HEK293 (cell line): ENCODE results near the gene DAND5.

Experiments
- CTCF ChIA-PET: fragments of 350-600 bp; formaldehyde crosslinking; extraction: SDS; loops from one replicate; lab custom pipeline; 2021; ENCODE audit warnings: antibody characterized with exemption; lab: Yijun Ruan, JAX
- POLR2A ChIA-PET: fragments of 300-600 bp; formaldehyde crosslinking; extraction: SDS; loops from one replicate; lab custom pipeline; 2020; ENCODE audit warnings: antibody characterized with exemption, inconsistent platforms; lab: Yijun Ruan, JAX
- H3K27ac ChIP-seq: fragments of 200-500 bp; sonication (Bioruptor generic); 2 replicates; pipeline ENCODE4 v1.5.1; 2014; ENCODE audit warnings: low read depth, low read length, control low read depth, inconsistent platforms; ENCODE audit errors: extremely low read depth
- H3K36me3 ChIP-seq, 2 experiments: fragments of 200-500 bp in 1 of 2; sonication (Bioruptor generic) in 1 of 2; 1 replicate in 1 of 2; 2 replicates in 1 of 2; pipeline ENCODE4 v1.5.1; 2014 to 2017; ENCODE audit warnings: inconsistent platforms in 2 of 2, low read length in 2 of 2; ENCODE audit not compliant: control insufficient read depth in 2 of 2, insufficient read depth in 1 of 2
- H3K4me1 ChIP-seq: fragments of 200-500 bp; sonication (Bioruptor generic); 2 replicates; pipeline ENCODE4 v1.5.1; 2014; ENCODE audit warnings: mild to moderate bottlenecking, low read length, inconsistent platforms; ENCODE audit not compliant: control insufficient read depth, insufficient read depth
- H3K4me3 ChIP-seq: 2 replicates; pipeline ENCODE4 v1.5.1; 2011; ENCODE audit warnings: low read depth, mild to moderate bottlenecking, control low read depth, low read length, moderate library complexity
- H3K9me3 ChIP-seq: fragments of 200-500 bp; sonication (Bioruptor generic); 2 replicates; pipeline ENCODE4 v1.5.1; 2014; ENCODE audit warnings: low read depth, low read length, inconsistent platforms; ENCODE audit not compliant: control insufficient read depth, insufficient read depth
- EGR2 ChIP-seq: fragments of 450-650 bp; formaldehyde crosslinking; IDR thresholded peaks from 2 replicates; pipeline ENCODE4 v1.5.1; 2016; ENCODE audit warnings: low read depth, missing biosample characterization, missing genetic modification characterization
- KLF1 ChIP-seq: fragments of 450-650 bp; formaldehyde crosslinking; IDR thresholded peaks from 2 replicates; pipeline ENCODE4 v1.5.1; 2016; ENCODE audit warnings: missing biosample characterization, missing genetic modification characterization
- PATZ1 ChIP-seq: fragments of 450-650 bp; formaldehyde crosslinking; IDR thresholded peaks from 2 replicates; pipeline ENCODE4 v1.5.1; 2016; ENCODE audit warnings: missing biosample characterization, missing genetic modification characterization
- PRDM4 ChIP-seq: fragments of 450-650 bp; formaldehyde crosslinking; IDR thresholded peaks from 2 replicates; pipeline ENCODE4 v1.5.1; 2017; ENCODE audit warnings: missing biosample characterization, missing genetic modification characterization
- SCRT1 ChIP-seq: fragments of 450-650 bp; formaldehyde crosslinking; IDR thresholded peaks from 2 replicates; pipeline ENCODE4 v1.5.1; 2016; ENCODE audit warnings: missing biosample characterization, missing genetic modification characterization, borderline replicate concordance
- SCRT2 ChIP-seq: fragments of 450-650 bp; formaldehyde crosslinking; IDR thresholded peaks from 2 replicates; pipeline ENCODE4 v1.5.1; 2016; ENCODE audit warnings: missing biosample characterization, missing genetic modification characterization
- SP7 ChIP-seq: fragments of 450-650 bp; formaldehyde crosslinking; IDR thresholded peaks from 2 replicates; pipeline ENCODE4 v1.5.1; 2016; ENCODE audit warnings: missing biosample characterization, missing genetic modification characterization
- ZBTB20 ChIP-seq: fragments of 450-650 bp; formaldehyde crosslinking; IDR thresholded peaks from 2 replicates; pipeline ENCODE4 v1.5.1; 2016; ENCODE audit warnings: missing biosample characterization, missing genetic modification characterization
- ZBTB48 ChIP-seq: fragments of 450-650 bp; formaldehyde crosslinking; IDR thresholded peaks from 2 replicates; pipeline ENCODE4 v1.5.1; 2016; ENCODE audit warnings: missing biosample characterization, missing genetic modification characterization
- ZFHX2 ChIP-seq: fragments of 450-650 bp; formaldehyde crosslinking; conservative IDR thresholded peaks from 2 replicates; pipeline ENCODE4 v1.5.1; 2016; ENCODE audit warnings: missing biosample characterization, missing genetic modification characterization
- ZFP41 ChIP-seq: fragments of 450-650 bp; formaldehyde crosslinking; IDR thresholded peaks from 2 replicates; pipeline ENCODE4 v1.5.1; 2016; ENCODE audit warnings: missing biosample characterization, missing genetic modification characterization, borderline replicate concordance
- ZIC2 ChIP-seq: fragments of 450-650 bp; formaldehyde crosslinking; IDR thresholded peaks from 2 replicates; pipeline ENCODE4 v1.5.1; 2016; ENCODE audit warnings: missing biosample characterization, missing genetic modification characterization
- ZNF133 ChIP-seq: fragments of 450-650 bp; formaldehyde crosslinking; IDR thresholded peaks from 2 replicates; pipeline ENCODE4 v1.5.1; 2016; ENCODE audit warnings: missing biosample characterization, missing genetic modification characterization
- ZNF214 ChIP-seq: fragments of 450-650 bp; formaldehyde crosslinking; IDR thresholded peaks from 2 replicates; pipeline ENCODE4 v1.5.1; 2017; ENCODE audit warnings: missing biosample characterization, mild to moderate bottlenecking, missing genetic modification characterization, borderline replicate concordance
- ZNF24 ChIP-seq: fragments of 450-650 bp; formaldehyde crosslinking; IDR thresholded peaks from 2 replicates; pipeline ENCODE4 v1.5.1; 2016; ENCODE audit warnings: missing biosample characterization, missing genetic modification characterization
- ZNF26 ChIP-seq: fragments of 450-650 bp; formaldehyde crosslinking; IDR thresholded peaks from 2 replicates; pipeline ENCODE4 v1.5.1; 2016; ENCODE audit warnings: missing biosample characterization, missing genetic modification characterization
- ZNF266 ChIP-seq: fragments of 450-650 bp; formaldehyde crosslinking; IDR thresholded peaks from 2 replicates; pipeline ENCODE4 v1.5.1; 2016; ENCODE audit warnings: missing biosample characterization, missing genetic modification characterization, low read depth
- ZNF366 ChIP-seq: fragments of 450-650 bp; formaldehyde crosslinking; conservative IDR thresholded peaks from 2 replicates; pipeline ENCODE4 v1.5.1; 2016; ENCODE audit warnings: missing biosample characterization, missing genetic modification characterization
- ZNF398 ChIP-seq: fragments of 450-650 bp; formaldehyde crosslinking; IDR thresholded peaks from 2 replicates; pipeline ENCODE4 v1.5.1; 2017; ENCODE audit warnings: missing biosample characterization, missing genetic modification characterization
- ZNF639 ChIP-seq: fragments of 450-650 bp; formaldehyde crosslinking; IDR thresholded peaks from 2 replicates; pipeline ENCODE4 v1.5.1; 2016; ENCODE audit warnings: missing biosample characterization, missing genetic modification characterization
- ZNF664 ChIP-seq: fragments of 450-650 bp; formaldehyde crosslinking; IDR thresholded peaks from 2 replicates; pipeline ENCODE4 v1.5.1; 2016; ENCODE audit warnings: missing biosample characterization, missing genetic modification characterization
- ZNF677 ChIP-seq: fragments of 450-650 bp; IDR thresholded peaks from 2 replicates; pipeline ENCODE4 v1.5.0; 2018; ENCODE audit warnings: missing biosample characterization, mild to moderate bottlenecking, missing genetic modification characterization, moderate library complexity
- ZNF777 ChIP-seq: fragments of 450-650 bp; formaldehyde crosslinking; IDR thresholded peaks from 2 replicates; pipeline ENCODE4 v1.5.1; 2017; ENCODE audit warnings: missing biosample characterization, missing genetic modification characterization, borderline replicate concordance
- ZSCAN4 ChIP-seq: fragments of 450-650 bp; formaldehyde crosslinking; IDR thresholded peaks from 2 replicates; pipeline ENCODE4 v1.5.1; 2017; ENCODE audit warnings: missing biosample characterization, missing genetic modification characterization

Gene DAND5

GRCh38 chr19:13015361-13016223, 46.2 kb downstream of the DAND5 start:
- Histone ChIP-seq H3K4me3 (no peak overlapping the region), H3K36me3 (no peaks in the 10 kb centered on the region), H3K27ac (no peak overlapping the region), H3K4me1 (peaks cover 9% of the 10 kb centered on the region), H3K9me3 (no peaks in the 10 kb centered on the region)
- POLR2A ChIA-PET = no interaction called here
- CTCF ChIA-PET = interaction anchor here (0.6 to 6.6 kb wide), 7 partner anchors 10 to 416 kb away, joined by 3 to 40 read pairs (median 9); no protein-coding TSS in a partner anchor
- TF ChIP-seq SCRT2 (tag by site-specific recombination) (peak; percentile 49; the same call in 1 of the 2 replicates), ZSCAN4 (tag by site-specific recombination) (peak; percentile 77), ZNF664 (tag by site-specific recombination) (no peak), ZIC2 (peak; percentile 67), PATZ1 (peak; percentile 35; the same call in 1 of the 2 replicates), ZBTB20 (tag by site-specific recombination) (peak; percentile 27; the same call in 1 of the 2 replicates), ZNF24 (tag by site-specific recombination) (no peak), SP7 (peak; percentile 42; the same call in 1 of the 2 replicates), ZNF398 (peak; percentile 57), ZNF26 (tag by site-specific recombination) (no peak), KLF1 (tag by site-specific recombination) (peak; percentile 75), ZNF366 (peak; percentile 56), SCRT1 (peak; percentile 66; the same call in 1 of the 2 replicates), ZNF777 (tag by site-specific recombination) (no peak), ZNF639 (tag by site-specific recombination) (no peak)

- Histone ChIP-seq H3K27ac (no peak overlapping the region), H3K4me3 (no peak overlapping the region), H3K9me3 (no peaks in the 10 kb centered on the region), H3K4me1 (peaks cover 9% of the 10 kb centered on the region), H3K36me3 (no peaks in the 10 kb centered on the region)
- TF ChIP-seq ZNF266 (tag by site-specific recombination) (no peak), ZNF133 (tag by site-specific recombination) (no peak), ZBTB48 (tag by site-specific recombination) (no peak), EGR2 (tag by site-specific recombination) (peak; percentile 62), ZFP41 (tag by site-specific recombination) (no peak), ZNF214 (no peak), ZBTB20 (tag by site-specific recombination) (no peak), PRDM4 (tag by site-specific recombination) (peak; percentile 80), ZFHX2 (tag by site-specific recombination) (peak; percentile 72), ZNF677 (tag by site-specific recombination) (no peak)
- TF ChIP-seq, all 188 proteins: peak for 3
- POLR2A ChIA-PET = no interaction called here
- CTCF ChIA-PET = interaction anchor here (0.6 to 6.6 kb wide), 7 partner anchors 15 to 416 kb away, joined by 3 to 40 read pairs (median 3); no protein-coding TSS in a partner anchor
Measured at GRCh38 chr19:13016245-13016627, 46.9 kb downstream of the DAND5 start.
